Skeletal muscle satellite cell (primary cell): ENCODE data around the gene USP4.
"Not testable (repeated sequence)": the region's sequence is repeated elsewhere in the genome, so short reads cannot be mapped to it uniquely, and the experiment has no call there.

Experiments
- H3K27me3 ChIP-seq: 2 replicates; pipeline ENCODE4 v1.7.0; 2013; ENCODE audit warnings: low read length; ENCODE audit not compliant: control insufficient read depth, insufficient read depth
- H3K36me3 ChIP-seq: 2 replicates; pipeline ENCODE4 v1.7.0; 2013; ENCODE audit warnings: mild to moderate bottlenecking, control low read depth, low read length; ENCODE audit not compliant: insufficient read depth
- H3K4me1 ChIP-seq: 2 replicates; pipeline ENCODE4 v1.7.0; 2013; ENCODE audit warnings: low read length; ENCODE audit not compliant: control insufficient read depth, insufficient read depth
- H3K4me2 ChIP-seq: 2 replicates; pipeline ENCODE4 v1.7.0; 2013; ENCODE audit warnings: mild to moderate bottlenecking, low read length
- H3K4me3 ChIP-seq: 2 replicates; pipeline ENCODE4 v1.7.0; 2013; ENCODE audit warnings: low read length
- H3K9ac ChIP-seq: 2 replicates; pipeline ENCODE4 v1.7.0; 2013; ENCODE audit warnings: mild to moderate bottlenecking, low read depth, low read length, moderate library complexity
- H3K9me3 ChIP-seq: replicated peaks from 2 replicates; pipeline ENCODE4 v1.7.0; 2013; ENCODE audit warnings: mild to moderate bottlenecking, control low read depth, low read length

USP4 gene

GRCh38 chr3:49362561-49362960, 22.7 kb upstream of the USP4 start:
- Histone ChIP-seq H3K36me3 (peaks cover 67% of the 10 kb centered on the region), H3K4me3 (no peak overlapping the region), H3K27me3 (no peaks in the 10 kb centered on the region), H3K9me3 (no peaks in the 10 kb centered on the region), H3K4me1 (peaks cover 39% of the 10 kb centered on the region), H3K4me2 (no peak overlapping the region), H3K9ac (no peak overlapping the region)

DNA sequence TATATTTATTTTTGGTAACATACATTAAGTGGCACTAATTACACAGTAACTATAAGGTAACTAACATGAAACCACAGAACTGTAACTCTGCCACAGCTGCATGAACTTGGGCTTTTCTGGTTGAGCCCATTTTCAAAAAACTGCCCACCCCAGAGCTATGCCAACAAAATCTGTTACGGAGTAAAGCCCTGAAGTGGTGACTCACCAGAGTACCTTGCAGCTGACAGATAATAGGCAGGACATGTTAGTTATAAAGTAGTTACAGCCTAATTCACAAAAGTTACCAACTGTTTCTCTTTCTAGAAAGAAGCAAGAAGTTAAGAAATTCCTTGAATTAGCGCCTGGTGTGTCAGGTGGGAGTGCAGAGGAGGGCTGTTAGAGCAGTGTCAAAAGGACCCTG, 19.8 kb upstream of the USP4 start:
- Histone ChIP-seq H3K4me2 (peak overlapping the region; percentile 6), H3K27me3 (no peaks in the 10 kb centered on the region), H3K4me3 (no peak overlapping the region), H3K36me3 (peaks cover 69% of the 10 kb centered on the region), H3K4me1 (peaks cover 51% of the 10 kb centered on the region), H3K9me3 (no peaks in the 10 kb centered on the region), H3K9ac (peak overlapping the region; percentile 66)

DNA sequence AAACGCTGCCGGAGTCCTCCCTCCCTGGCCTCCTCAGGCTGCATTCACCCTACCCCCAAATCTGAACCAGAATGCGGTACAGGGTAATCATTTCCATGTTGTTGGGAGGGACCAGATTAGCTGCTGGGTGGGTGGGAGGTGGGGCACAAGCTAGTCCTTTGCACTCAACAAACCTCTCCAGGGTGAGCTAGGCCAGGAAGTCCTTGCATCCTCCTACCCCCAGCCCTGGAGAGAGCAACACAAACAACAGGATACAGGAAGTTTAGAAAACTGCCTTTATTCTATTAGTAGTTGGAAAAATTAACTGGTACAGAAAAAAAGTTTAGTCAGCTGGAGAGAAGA, 19.0 kb upstream of the USP4 start:
- Histone ChIP-seq H3K4me2 (peak overlapping the region; percentile 78), H3K36me3 (peaks cover 65% of the 10 kb centered on the region), H3K9ac (peak overlapping the region; percentile 66), H3K9me3 (no peaks in the 10 kb centered on the region), H3K4me1 (peaks cover 51% of the 10 kb centered on the region), H3K4me3 (peak overlapping the region; percentile 68), H3K27me3 (no peaks in the 10 kb centered on the region)

DNA sequence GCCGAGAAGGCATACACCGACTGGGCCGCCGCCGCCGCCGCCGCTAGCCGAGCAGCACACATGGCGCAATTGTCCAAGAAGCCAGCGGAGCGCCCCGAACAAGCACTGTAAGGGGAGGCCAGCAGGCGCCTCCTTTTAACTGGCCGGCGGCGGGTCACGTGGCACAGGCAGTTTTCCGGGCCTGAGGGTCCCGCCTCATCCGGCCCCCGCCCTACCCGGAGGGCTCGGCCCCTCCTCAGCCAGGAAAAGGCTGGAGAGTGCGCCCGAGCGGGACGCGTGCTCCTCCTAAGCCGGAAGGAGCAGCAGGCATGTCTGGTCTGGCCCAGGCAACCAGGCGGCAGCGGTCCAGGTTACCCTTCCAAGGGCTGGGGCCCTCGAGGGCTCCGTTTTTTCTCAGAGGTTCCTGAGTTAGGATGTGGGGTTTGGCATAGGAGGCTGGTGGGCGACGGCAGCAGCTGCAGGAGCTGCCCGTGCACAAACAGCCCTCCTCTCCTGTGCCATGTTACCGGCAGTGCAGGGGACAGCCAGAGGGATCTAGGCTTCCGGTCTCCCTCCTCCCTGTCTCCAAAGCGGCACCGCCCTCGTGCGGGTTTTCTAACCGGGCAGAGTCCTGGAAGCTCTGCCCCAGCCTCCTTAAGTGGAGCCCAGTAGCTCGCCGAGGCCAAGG, 18.5 kb upstream of the USP4 start, which contains the start of gene GPX1:
GPX1 (minus strand) TSS at position 137 of the 667 bp plus-strand sequence; CDS start at position 62, 75 bp downstream.
- peaks cover 60% of the 10 kb centered on the region for H3K36me3 ChIP-seq
- H3K4me2 ChIP-seq, result peak within 1 kb of the TSS; percentile 78
- H3K9me3 ChIP-seq, result no peaks in the 10 kb centered on the region
- H3K4me1 ChIP-seq, result peaks cover 46% of the 10 kb centered on the region
- no peaks in the 10 kb centered on the region for H3K27me3 ChIP-seq
- H3K4me3 ChIP-seq, result peak within 1 kb of the TSS; percentile 68
- peak within 1 kb of the TSS; percentile 66 for H3K9ac ChIP-seq

DNA sequence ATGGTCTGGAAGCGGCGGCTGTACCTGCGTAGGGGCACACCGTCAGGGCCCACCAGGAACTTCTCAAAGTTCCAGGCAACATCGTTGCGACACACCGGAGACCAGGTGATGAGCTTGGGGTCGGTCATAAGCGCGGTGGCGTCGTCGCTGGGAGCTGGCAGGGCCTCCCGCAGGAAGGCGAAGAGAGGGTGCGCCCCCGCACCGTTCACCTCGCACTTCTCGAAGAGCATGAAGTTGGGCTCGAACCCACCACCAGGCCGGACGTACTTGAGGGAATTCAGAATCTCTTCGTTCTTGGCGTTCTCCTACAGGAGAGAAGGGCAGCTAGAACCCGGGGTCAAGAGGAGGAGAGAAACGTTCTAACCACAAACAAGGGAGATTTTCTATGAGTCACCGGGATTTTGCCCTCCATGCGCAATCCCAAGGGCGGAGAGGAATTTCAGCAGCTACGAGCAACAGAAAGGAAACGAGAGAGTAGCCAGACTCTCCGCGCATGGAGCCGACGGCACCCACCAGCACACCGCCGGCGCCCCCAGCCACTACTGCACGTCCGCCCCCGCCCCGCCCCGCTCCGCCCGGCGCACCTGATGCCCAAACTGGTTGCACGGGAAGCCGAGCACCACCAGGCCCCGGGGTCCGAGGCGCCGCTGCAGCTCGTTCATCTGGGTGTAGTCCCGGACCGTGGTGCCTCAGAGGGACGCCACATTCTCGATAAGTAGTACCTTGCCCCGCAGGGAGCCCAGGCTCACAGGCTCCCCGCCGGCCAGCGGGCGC, 17.8 kb upstream of the USP4 start:
- peaks cover 55% of the 10 kb centered on the region for H3K36me3 ChIP-seq
- H3K4me2 ChIP-seq, result peak overlapping the region; percentile 78
- H3K9me3 ChIP-seq, H3K27me3 ChIP-seq: not testable (repeated sequence)
- peak overlapping the region; percentile 66 for H3K9ac ChIP-seq
- H3K4me3 ChIP-seq, result peak overlapping the region; percentile 68
- peaks cover 45% of the 10 kb centered on the region for H3K4me1 ChIP-seq

DNA sequence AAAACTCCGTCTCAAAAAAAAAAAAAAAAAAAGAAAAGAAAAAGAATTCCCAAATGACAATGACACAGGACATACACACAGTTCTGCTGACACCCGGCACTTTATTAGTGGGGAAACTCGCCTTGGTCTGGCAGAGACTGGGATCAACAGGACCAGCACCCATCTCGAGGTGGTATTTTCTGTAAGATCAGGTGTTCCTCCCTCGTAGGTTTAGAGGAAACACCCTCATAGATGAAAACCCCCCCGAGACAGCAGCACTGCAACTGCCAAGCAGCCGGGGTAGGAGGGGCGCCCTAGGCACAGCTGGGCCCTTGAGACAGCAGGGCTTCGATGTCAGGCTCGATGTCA, 17.2 kb upstream of the USP4 start:
- Histone ChIP-seq H3K4me2 (peak overlapping the region; percentile 78), H3K4me1 (peaks cover 46% of the 10 kb centered on the region), H3K9ac (peak overlapping the region; percentile 66), H3K4me3 (peak overlapping the region; percentile 68), H3K36me3 (peaks cover 49% of the 10 kb centered on the region)
- H3K9me3 ChIP-seq, H3K27me3 ChIP-seq: not testable (repeated sequence)

- no peak overlapping the region for H3K9ac ChIP-seq
- peaks cover 19% of the 10 kb centered on the region for H3K36me3 ChIP-seq
- no peak overlapping the region for H3K4me2 ChIP-seq
- peaks cover 41% of the 10 kb centered on the region for H3K4me1 ChIP-seq
- H3K9me3 ChIP-seq, result no peaks in the 10 kb centered on the region
- H3K4me3 ChIP-seq, result no peak overlapping the region
- H3K27me3 ChIP-seq, result no peaks in the 10 kb centered on the region
Observed at GRCh38 chr3:49352890-49353421, 13.1 kb upstream of the USP4 start.

GRCh38 chr3:49352281-49352680, 12.4 kb upstream of the USP4 start:
- no peaks in the 10 kb centered on the region for H3K27me3 ChIP-seq
- no peak overlapping the region for H3K4me3 ChIP-seq
- H3K4me2 ChIP-seq, result peak overlapping the region; percentile 22
- peaks cover 16% of the 10 kb centered on the region for H3K36me3 ChIP-seq
- H3K9ac ChIP-seq, result peak overlapping the region; percentile 46
- H3K9me3 ChIP-seq, result no peaks in the 10 kb centered on the region
- peaks cover 42% of the 10 kb centered on the region for H3K4me1 ChIP-seq

DNA sequence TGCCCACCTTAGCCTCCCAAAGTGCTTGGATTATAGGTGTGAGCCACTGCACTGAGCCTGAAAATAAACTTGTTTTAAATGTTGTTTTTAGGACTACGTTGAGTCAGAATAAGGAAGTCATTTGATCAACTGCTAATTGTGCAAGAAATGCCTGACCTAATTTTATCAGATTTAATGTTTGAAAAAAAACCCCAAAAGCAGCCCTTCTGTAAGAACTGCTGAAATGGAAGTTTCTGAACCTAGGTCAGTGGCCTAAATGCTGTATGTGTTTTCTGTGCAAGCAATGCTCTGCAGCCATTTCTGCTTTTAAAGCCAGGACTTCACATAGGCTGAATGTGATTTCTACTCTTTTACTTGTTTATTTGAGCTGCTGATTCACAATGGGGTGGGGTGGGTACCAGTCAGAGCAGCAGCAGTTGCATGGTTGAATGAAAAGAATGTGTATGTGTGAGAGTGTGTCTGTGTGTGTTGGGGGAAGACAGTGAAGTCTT, 11.7 kb upstream of the USP4 start:
- H3K9me3 ChIP-seq, result no peaks in the 10 kb centered on the region
- peak overlapping the region; percentile 46 for H3K9ac ChIP-seq
- H3K4me1 ChIP-seq, result peaks cover 45% of the 10 kb centered on the region
- no peak overlapping the region for H3K4me3 ChIP-seq
- H3K27me3 ChIP-seq, result no peaks in the 10 kb centered on the region
- peak overlapping the region; percentile 47 for H3K4me2 ChIP-seq
- peaks cover 11% of the 10 kb centered on the region for H3K36me3 ChIP-seq

GRCh38 chr3:49349348-49350114, 9.7 kb upstream of the USP4 start:
- Histone ChIP-seq H3K9ac (no peak overlapping the region), H3K9me3 (no peaks in the 10 kb centered on the region), H3K27me3 (no peaks in the 10 kb centered on the region), H3K4me1 (peaks cover 56% of the 10 kb centered on the region), H3K4me3 (no peak overlapping the region), H3K36me3 (no peaks in the 10 kb centered on the region), H3K4me2 (no peak overlapping the region)

DNA sequence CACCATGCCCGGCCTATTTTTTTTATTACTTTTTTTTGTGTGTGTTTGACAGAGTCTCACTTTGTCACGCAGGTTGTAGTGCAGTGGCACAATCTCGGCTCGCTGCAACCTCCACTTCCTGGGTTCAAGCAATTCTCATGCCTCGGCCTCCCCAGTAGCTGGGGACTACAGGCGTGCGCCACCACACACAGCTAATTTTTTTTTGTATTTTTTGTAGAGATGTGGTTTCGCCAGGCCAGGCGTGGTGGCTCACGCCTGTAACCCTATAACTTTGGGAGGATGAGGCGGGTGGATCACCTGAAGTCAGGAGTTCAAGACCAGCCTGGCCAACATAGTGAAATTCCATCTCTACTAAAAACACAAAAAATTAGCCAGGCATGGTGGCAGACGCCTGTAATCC, 8.5 kb upstream of the USP4 start:
- not testable (repeated sequence) for H3K9ac ChIP-seq, H3K4me3 ChIP-seq, H3K36me3 ChIP-seq, H3K27me3 ChIP-seq, H3K9me3 ChIP-seq, H3K4me2 ChIP-seq
- peaks cover 57% of the 10 kb centered on the region for H3K4me1 ChIP-seq
